Endothelial cell of umbilical vein (primary cell): Measurements from ENCODE around the gene GADL1. TPM values are rescaled to one million over a fixed set of nuclear protein-coding genes. Genes with fewer than 3 reads are reported as not detected.
A peak's percentile ranks its signal among the peaks of the same experiment; 100 is the strongest.

Experiments
- BruUV-seq: library from RNA; stranded (reverse); fragments of 400-500 nt; replicated peaks from 2 replicates; lab custom pipeline; 2021; lab: Mats Ljungman, UMichigan
- CTCF ChIA-PET: fragments of 300-600, 350-600 bp; sonication (Branson Sonifier 250); formaldehyde crosslinking; loops from one replicate; lab custom pipeline; 2021; ENCODE audit warnings: antibody characterized with exemption, inconsistent platforms; lab: Charles Lee
- POLR2A ChIA-PET: fragments of 300-600, 350-600 bp; sonication (Branson Sonifier 250); formaldehyde crosslinking; loops from one replicate; lab custom pipeline; 2021; ENCODE audit warnings: antibody characterized with exemption, inconsistent platforms; lab: Charles Lee
- DNase-seq: peaks from one replicate; pipeline ENCODE4 v3.0.0-alpha.2; 2011; ENCODE audit warnings: low read depth, low spot score
- FAIRE-seq: peaks from 2 replicates; lab custom pipeline; 2011; peaks lifted over from hg19 to GRCh38; lab: Jason Lieb, UNC
- H2AFZ ChIP-seq: 2 replicates; pipeline ENCODE4 v1.6.0; 2012; ENCODE audit warnings: low read depth, low read length, control low read depth, inconsistent platforms
- H3K27ac ChIP-seq: 2 replicates; pipeline ENCODE4 v1.5.1; 2011; ENCODE audit warnings: low read depth, mild to moderate bottlenecking, control low read depth, low read length, moderate library complexity; ENCODE audit not compliant: insufficient read depth
- H3K27me3 ChIP-seq, 2 experiments: 2 replicates each; pipeline versions ENCODE4 v1.6.0 to v1.6.1; 2011; ENCODE audit warnings: low read length in 2 of 2, mixed read lengths in 1 of 2; ENCODE audit not compliant: control insufficient read depth in 2 of 2, insufficient read depth in 2 of 2
- H3K36me3 ChIP-seq, 2 experiments: 2 replicates in 1 of 2; 3 replicates in 1 of 2; pipeline ENCODE4 v1.5.1; 2011; ENCODE audit warnings: low read length in 2 of 2, mild to moderate bottlenecking in 1 of 2, moderate library complexity in 1 of 2; ENCODE audit not compliant: control insufficient read depth in 2 of 2, insufficient read depth in 2 of 2; ENCODE audit errors: extremely low read depth in 1 of 2
- H3K4me1 ChIP-seq: 3 replicates; pipeline ENCODE4 v1.5.1; 2011; ENCODE audit warnings: mild to moderate bottlenecking, low read length; ENCODE audit not compliant: control insufficient read depth, insufficient read depth; ENCODE audit errors: extremely low read depth
- H3K4me2 ChIP-seq: 2 replicates; pipeline ENCODE4 v1.6.1; 2011; ENCODE audit warnings: low read length, control low read depth, mixed read lengths; ENCODE audit not compliant: insufficient read depth
- H3K4me3 ChIP-seq, 3 experiments: fragments of 200-600 bp in 1 of 3; sonication (generic), shearing (Covaris generic) in 1 of 3; replicated peaks in 1 of 3; 2 replicates each; pipeline ENCODE4 v1.5.1; 2011 to 2016; ENCODE audit warnings: control low read depth in 3 of 3, low read length in 3 of 3, mild to moderate bottlenecking in 2 of 3, inconsistent platforms in 1 of 3, low read depth in 1 of 3, moderate library complexity in 1 of 3; ENCODE audit not compliant: insufficient read depth in 1 of 3
- H3K79me2 ChIP-seq: 2 replicates; pipeline ENCODE4 v1.6.0; 2012; ENCODE audit warnings: low read length, inconsistent platforms; ENCODE audit not compliant: control insufficient read depth, insufficient read depth
- H3K9ac ChIP-seq: replicated peaks from 2 replicates; pipeline ENCODE3; 2011; ENCODE audit warnings: low read length, control low read depth; ENCODE audit not compliant: insufficient read depth; ENCODE audit errors: extremely low read depth
- H3K9me1 ChIP-seq: replicated peaks from 3 replicates; pipeline ENCODE4 v1.6.0; 2011; ENCODE audit warnings: mild to moderate bottlenecking, low read length; ENCODE audit not compliant: control insufficient read depth, insufficient read depth; ENCODE audit errors: extremely low read depth
- H3K9me3 ChIP-seq: replicated peaks from 2 replicates; pipeline ENCODE4 v1.5.1; 2012; ENCODE audit warnings: low read length, inconsistent platforms; ENCODE audit not compliant: control insufficient read depth, insufficient read depth
- H4K20me1 ChIP-seq: replicated peaks from 2 replicates; pipeline ENCODE3; 2011; ENCODE audit warnings: mild to moderate bottlenecking, low read length; ENCODE audit not compliant: control insufficient read depth, insufficient read depth; ENCODE audit errors: extremely low read depth
- EZH2 ChIP-seq: IDR thresholded peaks from 2 replicates; pipeline ENCODE4 v1.6.1; 2012; ENCODE audit warnings: borderline replicate concordance, low read depth, mild to moderate bottlenecking, moderate library complexity, low read length, inconsistent platforms; ENCODE audit not compliant: severe bottlenecking
- FOS ChIP-seq: IDR thresholded peaks from 2 replicates; pipeline ENCODE4 v1.6.1; 2011; ENCODE audit warnings: mild to moderate bottlenecking, low read length, moderate library complexity, borderline replicate concordance; ENCODE audit not compliant: insufficient read depth
- GATA2 ChIP-seq: IDR thresholded peaks from 2 replicates; pipeline ENCODE4 v1.7.0; 2011; ENCODE audit warnings: low read depth, mild to moderate bottlenecking, moderate library complexity, mixed read lengths, low read length; ENCODE audit not compliant: insufficient read length, insufficient read depth
- JUN ChIP-seq: IDR thresholded peaks from 2 replicates; pipeline ENCODE4 v1.6.1; 2011; ENCODE audit warnings: borderline replicate concordance, low read depth; ENCODE audit not compliant: insufficient read length, insufficient read depth
- MYC ChIP-seq: IDR thresholded peaks from one replicate; pipeline ENCODE4 v1.6.1; 2011; ENCODE audit warnings: mild to moderate bottlenecking, low read depth, low read length
- POLR2A ChIP-seq: IDR thresholded peaks from 2 replicates; pipeline ENCODE4 v1.6.1; 2012; ENCODE audit warnings: low read depth, mild to moderate bottlenecking, control low read depth, low read length
- POLR2AphosphoS5 ChIP-seq: IDR thresholded peaks from 2 replicates; pipeline ENCODE4 v1.6.1; 2012; ENCODE audit warnings: low read depth, mild to moderate bottlenecking, control low read depth, low read length, moderate library complexity; ENCODE audit not compliant: insufficient read depth
- dilution Hi-C: fragments of 300-500 bp; cut with MboI; formaldehyde crosslinking; loops from one replicate; pipeline ENCODE4 v1.15.0; 2019; ENCODE audit warnings: low sequenced_read_pairs; ENCODE audit not compliant: extremely low pct_ligation_motif_present
- intact Hi-C: fragments of 100-400 bp; cut with micrococcal nuclease; formaldehyde crosslinking; loops from one replicate; pipeline ENCODE4 v1.10.0; 2022
- polyA plus RNA-seq, 4 experiments: library from polyadenylated mRNA; depleted of rRNA in 3 of 4; stranded (reverse) in 3 of 4; unstranded in 1 of 4; fragments of >200 nt; gene quantifications; 2 replicates each; pipeline versions ENCODE4 v1.2.1 to v1.2.3, GENCODE V29; 2011 to 2012; ENCODE audit warnings: missing spikeins in 1 of 4
- total RNA-seq: library from RNA; stranded (reverse); gene quantifications from 2 replicates; pipeline ENCODE4 v1.2.3, GENCODE V29; 2021
- TF ChIP-seq, protein P1 (sequence below), 2 donors: IDR thresholded peaks; 1 replicate in 1 of 2; 2 replicates in 1 of 2; pipeline ENCODE4 v1.5.1; 2011; ENCODE audit warnings: low read length in 2 of 2, mild to moderate bottlenecking in 2 of 2, moderate library complexity in 2 of 2, control low read depth in 1 of 2, inconsistent platforms in 1 of 2, low read depth in 1 of 2; ENCODE audit not compliant: insufficient read depth in 1 of 2; ENCODE audit errors: extremely low read depth in 1 of 2
- TF ChIP-seq, protein P2 (sequence below): IDR thresholded peaks from 2 replicates; pipeline ENCODE4 v1.6.1; 2011; ENCODE audit not compliant: insufficient read depth, insufficient read length

GADL1 gene
- total and polyA plus RNA-seq, 2 donors (not counting 3 experiments of a cell fraction or from before 2014, with no cell fraction given), result not detected

DNA sequence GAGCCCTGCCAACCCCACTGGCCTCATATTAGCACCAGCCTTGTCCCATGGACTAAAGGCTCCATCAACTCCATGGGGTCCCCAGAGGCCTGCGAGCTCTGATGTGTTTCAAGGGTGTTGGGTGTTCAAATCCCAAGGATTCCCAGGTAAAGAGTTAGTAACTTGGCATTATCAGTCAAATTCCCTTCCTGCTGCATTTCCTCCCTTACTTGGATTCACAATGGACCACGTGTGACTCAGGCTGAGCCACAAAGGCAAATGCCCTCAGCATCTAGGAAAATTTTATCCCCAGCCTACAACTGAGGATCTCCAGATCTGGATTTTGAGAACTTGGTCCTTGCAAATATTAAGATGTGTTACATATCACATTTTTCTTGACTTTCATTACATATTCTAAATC, 58.8 kb downstream of the GADL1 start:
- FAIRE-seq (peak; percentile 46), DNase-seq (no peak)
- Histone ChIP-seq H2AFZ (no peak overlapping the region), H3K36me3 (no peaks in the 10 kb centered on the region), H4K20me1 (no peaks in the 10 kb centered on the region), H3K79me2 (no peaks in the 10 kb centered on the region), H3K4me2 (no peak overlapping the region), H3K27ac (no peak overlapping the region), H3K4me1 (peaks cover 3% of the 10 kb centered on the region), H3K27me3 (peaks cover 0 to 7% of the 10 kb centered on the region in 2 experiments), H3K9me3 (no peaks in the 10 kb centered on the region), H3K9me1 (no peaks in the 10 kb centered on the region), H3K4me3 (no peak overlapping the region), H3K9ac (no peak overlapping the region)
- ChIA-PET CTCF (no interaction called here), POLR2A (no interaction called here)
- intact Hi-C loops, result no loop called here
- TF ChIP-seq FOS, result no peak
- no peak for TF ChIP-seq JUN
- no peak for TF ChIP-seq POLR2A
- no peak for TF ChIP-seq EZH2
- TF ChIP-seq GATA2, result peak; percentile 14
- BruUV-seq, result no TSS peak
- dilution Hi-C loops, result no loop called here

DNA sequence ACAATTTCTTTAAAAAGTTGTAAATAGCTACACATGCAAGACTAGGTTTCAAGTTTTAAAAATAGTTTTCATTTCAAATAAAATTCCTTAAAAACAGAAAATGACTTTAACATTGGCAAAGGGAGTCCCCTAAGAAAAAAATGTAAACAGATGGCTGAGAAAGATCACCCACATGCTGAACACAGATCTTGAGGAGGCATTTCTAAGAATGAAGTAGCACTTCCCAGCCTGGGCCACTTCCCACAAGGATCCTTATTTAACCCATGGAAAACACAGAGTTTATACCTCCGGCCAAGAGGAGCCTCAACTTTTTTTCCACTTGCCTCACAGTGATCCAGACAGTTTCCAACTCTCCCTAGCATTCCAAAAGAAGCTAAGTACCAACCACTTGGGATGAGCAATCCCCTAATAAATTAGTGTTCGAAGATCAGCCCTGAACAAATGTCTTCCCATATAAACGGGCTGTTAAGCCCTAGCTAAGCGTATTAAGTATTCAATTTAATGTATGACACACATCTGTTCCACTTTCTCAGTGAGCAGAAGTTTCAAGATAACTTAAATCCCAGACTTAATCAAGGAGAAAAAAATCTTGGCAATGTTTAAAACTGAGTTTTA, 61.4 kb downstream of the GADL1 start:
- Histone ChIP-seq H3K4me3 (no peak overlapping the region), H2AFZ (no peak overlapping the region), H3K79me2 (no peaks in the 10 kb centered on the region), H4K20me1 (no peaks in the 10 kb centered on the region), H3K9ac (no peak overlapping the region), H3K9me3 (no peaks in the 10 kb centered on the region), H3K4me2 (no peak overlapping the region), H3K27ac (no peak overlapping the region), H3K9me1 (no peaks in the 10 kb centered on the region), H3K36me3 (no peaks in the 10 kb centered on the region), H3K27me3 (peaks cover 0 to 7% of the 10 kb centered on the region in 2 experiments), H3K4me1 (peaks cover 3% of the 10 kb centered on the region)
- CTCF ChIA-PET, result no interaction called here
- POLR2A ChIA-PET, result no interaction called here
- BruUV-seq, result no TSS peak
- FAIRE-seq (no peak), DNase-seq (no peak)
- dilution Hi-C loops, result no loop called here
- intact Hi-C loops, result no loop called here
- TF ChIP-seq, protein P1, sequence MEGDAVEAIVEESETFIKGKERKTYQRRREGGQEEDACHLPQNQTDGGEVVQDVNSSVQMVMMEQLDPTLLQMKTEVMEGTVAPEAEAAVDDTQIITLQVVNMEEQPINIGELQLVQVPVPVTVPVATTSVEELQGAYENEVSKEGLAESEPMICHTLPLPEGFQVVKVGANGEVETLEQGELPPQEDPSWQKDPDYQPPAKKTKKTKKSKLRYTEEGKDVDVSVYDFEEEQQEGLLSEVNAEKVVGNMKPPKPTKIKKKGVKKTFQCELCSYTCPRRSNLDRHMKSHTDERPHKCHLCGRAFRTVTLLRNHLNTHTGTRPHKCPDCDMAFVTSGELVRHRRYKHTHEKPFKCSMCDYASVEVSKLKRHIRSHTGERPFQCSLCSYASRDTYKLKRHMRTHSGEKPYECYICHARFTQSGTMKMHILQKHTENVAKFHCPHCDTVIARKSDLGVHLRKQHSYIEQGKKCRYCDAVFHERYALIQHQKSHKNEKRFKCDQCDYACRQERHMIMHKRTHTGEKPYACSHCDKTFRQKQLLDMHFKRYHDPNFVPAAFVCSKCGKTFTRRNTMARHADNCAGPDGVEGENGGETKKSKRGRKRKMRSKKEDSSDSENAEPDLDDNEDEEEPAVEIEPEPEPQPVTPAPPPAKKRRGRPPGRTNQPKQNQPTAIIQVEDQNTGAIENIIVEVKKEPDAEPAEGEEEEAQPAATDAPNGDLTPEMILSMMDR (IDR thresholded peaks at IDR 0.05; ENCODE audit: extremely low read depth in 1 of 2, insufficient read depth in 1 of 2, low read depth in 1 of 2, low read length in 2 of 2), result no peak
- TF ChIP-seq FOS, result no peak
- TF ChIP-seq GATA2, result no peak
- TF ChIP-seq MYC, result no peak
- TF ChIP-seq, protein P2, sequence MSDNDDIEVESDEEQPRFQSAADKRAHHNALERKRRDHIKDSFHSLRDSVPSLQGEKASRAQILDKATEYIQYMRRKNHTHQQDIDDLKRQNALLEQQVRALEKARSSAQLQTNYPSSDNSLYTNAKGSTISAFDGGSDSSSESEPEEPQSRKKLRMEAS, result no peak
- TF ChIP-seq JUN, result no peak
- TF ChIP-seq EZH2, result no peak
- TF ChIP-seq POLR2A, result no peak
- TF ChIP-seq POLR2AphosphoS5, result no peak
